SK-N-SH treated with all-trans-retinoic acid at 6 μM for 48 hours (cell line): ENCODE results near the gene FOXP4.

Experiments
- ATAC-seq: fragments of 200-7000 bp; cut with Tn5 transposase; 3 replicates; pipeline ENCODE4 v1.9.1; 2020; ENCODE audit warnings: mild to moderate bottlenecking, moderate library complexity
- ARNTL ChIP-seq: fragments of 450-650 bp; formaldehyde crosslinking; IDR thresholded peaks from 2 replicates; pipeline ENCODE4 v1.5.0; 2020; ENCODE audit warnings: low read depth, mild to moderate bottlenecking, moderate library complexity, borderline replicate concordance
- BACH2 ChIP-seq: fragments of 250-450 bp; sonication (Bioruptor Pico); IDR thresholded peaks from 2 replicates; pipeline ENCODE4 v1.9.0; 2021; ENCODE audit warnings: mild to moderate bottlenecking, borderline replicate concordance
- ESRRG ChIP-seq: fragments of 250-450 bp; sonication (Bioruptor Pico); IDR thresholded peaks from 2 replicates; pipeline ENCODE4 v1.6.1; 2021; ENCODE audit warnings: mild to moderate bottlenecking
- GLIS3 ChIP-seq: fragments of 250-450 bp; sonication (Bioruptor Pico); IDR thresholded peaks from 2 replicates; pipeline ENCODE4 v1.5.0; 2020; ENCODE audit warnings: mild to moderate bottlenecking, moderate library complexity
- ISL1 ChIP-seq: fragments of 250-450 bp; sonication (Bioruptor Pico); IDR thresholded peaks from 2 replicates; pipeline ENCODE4 v2.1.2; 2022; ENCODE audit warnings: mild to moderate bottlenecking, moderate library complexity
- OSR1 ChIP-seq: fragments of 250-450 bp; sonication (Bioruptor Pico); IDR thresholded peaks from 2 replicates; pipeline ENCODE4 v1.8.0; 2022; ENCODE audit warnings: moderate library complexity, mild to moderate bottlenecking, inconsistent platforms
- PPARA ChIP-seq: fragments of 250-450 bp; sonication (Bioruptor Pico); IDR thresholded peaks from 2 replicates; pipeline ENCODE4 v1.5.0; 2020; ENCODE audit warnings: mild to moderate bottlenecking, borderline replicate concordance
- RARB ChIP-seq: fragments of 250-450 bp; sonication (Bioruptor Pico); IDR thresholded peaks from 2 replicates; pipeline ENCODE4 v1.8.0; 2021; ENCODE audit warnings: mild to moderate bottlenecking, moderate library complexity
- TCF4 ChIP-seq: fragments of 250-450 bp; sonication (Bioruptor Pico); IDR thresholded peaks from 2 replicates; pipeline ENCODE4 v1.8.0; 2021; ENCODE audit warnings: mild to moderate bottlenecking, moderate library complexity, borderline replicate concordance
- TOX ChIP-seq: fragments of 250-450 bp; sonication (Bioruptor Pico); IDR thresholded peaks from 2 replicates; pipeline ENCODE4 v1.8.0; 2021; ENCODE audit warnings: mild to moderate bottlenecking, moderate library complexity, borderline replicate concordance
- ZFP3 ChIP-seq: fragments of 250-450 bp; sonication (Bioruptor Pico); IDR thresholded peaks from 2 replicates; pipeline ENCODE4 v1.5.0; 2020; ENCODE audit warnings: mild to moderate bottlenecking, moderate library complexity
- ZFP30 ChIP-seq: fragments of 450-650 bp; formaldehyde crosslinking; IDR thresholded peaks from 2 replicates; pipeline ENCODE4 v1.5.0; 2022; ENCODE audit warnings: mild to moderate bottlenecking, moderate library complexity
- ZNF565 ChIP-seq: fragments of 450-650 bp; formaldehyde crosslinking; conservative IDR thresholded peaks from 2 replicates; pipeline ENCODE4 v1.5.0; 2020; ENCODE audit warnings: low read depth, mild to moderate bottlenecking, moderate library complexity
- ZNF70 ChIP-seq: fragments of 450-650 bp; formaldehyde crosslinking; IDR thresholded peaks from 2 replicates; pipeline ENCODE4 v1.5.0; 2020; ENCODE audit warnings: mild to moderate bottlenecking, moderate library complexity
- ZNF8 ChIP-seq: fragments of 450-650 bp; formaldehyde crosslinking; IDR thresholded peaks from 2 replicates; pipeline ENCODE4 v1.5.0; 2020; ENCODE audit warnings: mild to moderate bottlenecking, moderate library complexity
- TF ChIP-seq, protein P1 (sequence below): fragments of 250-450 bp; sonication (Bioruptor Pico); IDR thresholded peaks from 2 replicates; pipeline ENCODE4 v1.5.0; 2020; ENCODE audit warnings: mild to moderate bottlenecking, moderate library complexity
- TF ChIP-seq, protein P2 (sequence below): fragments of 250-450 bp; sonication (Bioruptor Pico); IDR thresholded peaks from 2 replicates; pipeline ENCODE4 v1.5.1; 2021; ENCODE audit warnings: mild to moderate bottlenecking, moderate library complexity
- TF ChIP-seq, protein P3 (sequence below): fragments of 250-450 bp; sonication (Bioruptor Pico); IDR thresholded peaks from 2 replicates; pipeline ENCODE4 v1.5.1; 2020; ENCODE audit warnings: low read depth, mild to moderate bottlenecking, moderate library complexity

FOXP4 gene

DNA sequence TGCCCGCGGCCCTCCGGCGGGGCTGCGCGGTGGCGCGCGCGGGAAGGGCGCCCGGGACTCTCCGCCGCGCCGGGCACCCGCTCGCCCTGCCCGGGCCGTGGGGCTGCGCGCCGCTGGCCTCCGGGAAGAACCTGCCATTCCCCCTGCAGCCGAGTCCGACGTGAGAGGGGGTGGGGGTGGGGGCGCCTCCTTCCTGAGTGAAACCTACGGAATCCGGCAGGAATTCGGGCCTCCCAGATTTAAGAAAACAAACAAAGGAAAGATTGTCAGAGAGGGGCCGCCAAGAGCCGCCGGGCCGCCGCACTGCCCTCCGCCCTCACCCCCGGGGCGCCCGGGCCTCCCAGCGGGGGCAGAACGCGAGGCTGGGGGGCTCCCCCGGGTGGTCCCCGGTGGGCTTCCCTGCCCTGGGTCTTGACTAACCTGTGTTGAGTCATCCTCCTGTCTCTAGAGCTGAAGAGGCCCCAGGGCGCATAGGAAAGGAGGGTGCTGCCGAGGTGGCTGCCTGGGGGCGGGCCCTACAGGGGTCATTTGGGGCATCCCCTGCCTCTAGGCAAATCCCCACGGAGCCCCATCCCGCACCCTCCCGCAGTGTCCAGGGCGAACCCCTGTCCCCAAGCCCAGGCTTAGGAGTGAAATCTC is 42.2 kb upstream of the FOXP4 start:
- ATAC-seq, result peak; percentile 26
- TF ChIP-seq ZNF565 (no peak), ZNF8 (CRISPR knock-in tag) (no peak), ISL1 (CRISPR knock-in tag) (no peak), ARNTL (CRISPR knock-in tag) (no peak), OSR1 (no peak), ZNF70 (no peak), GLIS3 (CRISPR knock-in tag) (no peak), TCF4 (CRISPR knock-in tag) (no peak)
- TF ChIP-seq, protein P1, sequence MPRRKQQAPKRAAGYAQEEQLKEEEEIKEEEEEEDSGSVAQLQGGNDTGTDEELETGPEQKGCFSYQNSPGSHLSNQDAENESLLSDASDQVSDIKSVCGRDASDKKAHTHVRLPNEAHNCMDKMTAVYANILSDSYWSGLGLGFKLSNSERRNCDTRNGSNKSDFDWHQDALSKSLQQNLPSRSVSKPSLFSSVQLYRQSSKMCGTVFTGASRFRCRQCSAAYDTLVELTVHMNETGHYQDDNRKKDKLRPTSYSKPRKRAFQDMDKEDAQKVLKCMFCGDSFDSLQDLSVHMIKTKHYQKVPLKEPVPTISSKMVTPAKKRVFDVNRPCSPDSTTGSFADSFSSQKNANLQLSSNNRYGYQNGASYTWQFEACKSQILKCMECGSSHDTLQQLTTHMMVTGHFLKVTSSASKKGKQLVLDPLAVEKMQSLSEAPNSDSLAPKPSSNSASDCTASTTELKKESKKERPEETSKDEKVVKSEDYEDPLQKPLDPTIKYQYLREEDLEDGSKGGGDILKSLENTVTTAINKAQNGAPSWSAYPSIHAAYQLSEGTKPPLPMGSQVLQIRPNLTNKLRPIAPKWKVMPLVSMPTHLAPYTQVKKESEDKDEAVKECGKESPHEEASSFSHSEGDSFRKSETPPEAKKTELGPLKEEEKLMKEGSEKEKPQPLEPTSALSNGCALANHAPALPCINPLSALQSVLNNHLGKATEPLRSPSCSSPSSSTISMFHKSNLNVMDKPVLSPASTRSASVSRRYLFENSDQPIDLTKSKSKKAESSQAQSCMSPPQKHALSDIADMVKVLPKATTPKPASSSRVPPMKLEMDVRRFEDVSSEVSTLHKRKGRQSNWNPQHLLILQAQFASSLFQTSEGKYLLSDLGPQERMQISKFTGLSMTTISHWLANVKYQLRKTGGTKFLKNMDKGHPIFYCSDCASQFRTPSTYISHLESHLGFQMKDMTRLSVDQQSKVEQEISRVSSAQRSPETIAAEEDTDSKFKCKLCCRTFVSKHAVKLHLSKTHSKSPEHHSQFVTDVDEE (CRISPR knock-in tag), result no peak

DNA sequence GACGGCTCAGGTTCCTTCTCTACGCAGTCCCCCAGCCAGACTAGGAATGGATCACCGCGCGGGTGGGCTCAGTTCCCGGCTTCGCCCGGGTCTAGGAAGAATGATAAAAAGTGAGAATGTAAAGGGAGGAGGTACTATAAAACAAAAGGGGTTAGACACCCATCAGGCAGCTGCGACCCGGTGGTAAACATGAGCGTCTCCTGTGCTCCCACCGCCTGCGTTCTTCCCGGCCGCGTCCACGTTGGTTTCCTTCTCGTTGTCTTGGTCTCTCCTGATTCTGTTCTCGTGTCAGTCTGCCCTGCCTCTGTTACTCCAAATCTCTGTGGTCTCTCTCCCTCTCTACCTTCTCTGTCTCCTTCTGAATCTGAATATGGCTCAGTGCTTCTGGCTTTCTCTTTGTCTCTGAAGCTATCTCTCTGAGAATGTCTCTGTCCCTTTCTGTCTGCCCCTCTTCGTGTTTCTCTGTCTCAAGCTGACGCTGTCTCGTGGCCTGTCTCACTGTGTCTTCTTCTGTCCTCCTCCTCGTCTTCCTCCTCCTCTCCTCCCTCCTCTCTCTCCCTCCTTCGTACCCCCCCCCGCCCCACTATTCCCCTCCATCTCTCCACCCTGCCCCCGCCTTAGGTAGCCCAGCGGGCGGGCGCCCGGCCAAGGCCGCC is 41.6 kb upstream of the FOXP4 start:
- TF ChIP-seq, protein P1 (CRISPR knock-in tag), result no peak
- TF ChIP-seq ESRRG (CRISPR knock-in tag) (no peak), ARNTL (CRISPR knock-in tag) (no peak), ZFP3 (no peak), ISL1 (CRISPR knock-in tag) (no peak), TOX (no peak), TCF4 (CRISPR knock-in tag) (no peak), RARB (CRISPR knock-in tag) (no peak)
- TF ChIP-seq, all 23 proteins: peak for 0
- peak; percentile 10; the same call in 2 of the 3 replicates for ATAC-seq

- peak; percentile 67 for ATAC-seq
These were observed 40.8 kb upstream of the FOXP4 start for GRCh38 chr6:41505122-41506049.

More at GRCh38 chr6:41505122-41506049, 40.8 kb upstream of the FOXP4 start:
- no peak for TF ChIP-seq TOX
- no peak for TF ChIP-seq ZNF70
- TF ChIP-seq ZFP30 (CRISPR knock-in tag), result no peak
- TF ChIP-seq, protein P2, sequence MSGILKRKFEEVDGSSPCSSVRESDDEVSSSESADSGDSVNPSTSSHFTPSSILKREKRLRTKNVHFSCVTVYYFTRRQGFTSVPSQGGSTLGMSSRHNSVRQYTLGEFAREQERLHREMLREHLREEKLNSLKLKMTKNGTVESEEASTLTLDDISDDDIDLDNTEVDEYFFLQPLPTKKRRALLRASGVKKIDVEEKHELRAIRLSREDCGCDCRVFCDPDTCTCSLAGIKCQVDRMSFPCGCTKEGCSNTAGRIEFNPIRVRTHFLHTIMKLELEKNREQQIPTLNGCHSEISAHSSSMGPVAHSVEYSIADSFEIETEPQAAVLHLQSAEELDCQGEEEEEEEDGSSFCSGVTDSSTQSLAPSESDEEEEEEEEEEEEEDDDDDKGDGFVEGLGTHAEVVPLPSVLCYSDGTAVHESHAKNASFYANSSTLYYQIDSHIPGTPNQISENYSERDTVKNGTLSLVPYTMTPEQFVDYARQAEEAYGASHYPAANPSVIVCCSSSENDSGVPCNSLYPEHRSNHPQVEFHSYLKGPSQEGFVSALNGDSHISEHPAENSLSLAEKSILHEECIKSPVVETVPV (CRISPR knock-in tag), result no peak
- no peak for TF ChIP-seq GLIS3 (CRISPR knock-in tag)
- TF ChIP-seq BACH2 (CRISPR knock-in tag), result no peak
- no peak for TF ChIP-seq PPARA (CRISPR knock-in tag)
- TF ChIP-seq, protein P3, sequence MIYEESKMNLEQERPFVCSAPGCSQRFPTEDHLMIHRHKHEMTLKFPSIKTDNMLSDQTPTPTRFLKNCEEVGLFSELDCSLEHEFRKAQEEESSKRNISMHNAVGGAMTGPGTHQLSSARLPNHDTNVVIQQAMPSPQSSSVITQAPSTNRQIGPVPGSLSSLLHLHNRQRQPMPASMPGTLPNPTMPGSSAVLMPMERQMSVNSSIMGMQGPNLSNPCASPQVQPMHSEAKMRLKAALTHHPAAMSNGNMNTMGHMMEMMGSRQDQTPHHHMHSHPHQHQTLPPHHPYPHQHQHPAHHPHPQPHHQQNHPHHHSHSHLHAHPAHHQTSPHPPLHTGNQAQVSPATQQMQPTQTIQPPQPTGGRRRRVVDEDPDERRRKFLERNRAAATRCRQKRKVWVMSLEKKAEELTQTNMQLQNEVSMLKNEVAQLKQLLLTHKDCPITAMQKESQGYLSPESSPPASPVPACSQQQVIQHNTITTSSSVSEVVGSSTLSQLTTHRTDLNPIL (CRISPR knock-in tag), result no peak
